IPS-NIHi11 (cell line): Measurements from ENCODE around the gene MTUS2.
"Not testable (repeated sequence)": the region's sequence is repeated elsewhere in the genome, so short reads cannot be mapped to it uniquely, and the experiment has no call there.

ENCODE experiments used
- DNase-seq: peaks from one replicate; pipeline ENCODE4 v3.0.0; 2012; ENCODE audit warnings: mixed read lengths, low spot score

The MTUS2 gene

DNA sequence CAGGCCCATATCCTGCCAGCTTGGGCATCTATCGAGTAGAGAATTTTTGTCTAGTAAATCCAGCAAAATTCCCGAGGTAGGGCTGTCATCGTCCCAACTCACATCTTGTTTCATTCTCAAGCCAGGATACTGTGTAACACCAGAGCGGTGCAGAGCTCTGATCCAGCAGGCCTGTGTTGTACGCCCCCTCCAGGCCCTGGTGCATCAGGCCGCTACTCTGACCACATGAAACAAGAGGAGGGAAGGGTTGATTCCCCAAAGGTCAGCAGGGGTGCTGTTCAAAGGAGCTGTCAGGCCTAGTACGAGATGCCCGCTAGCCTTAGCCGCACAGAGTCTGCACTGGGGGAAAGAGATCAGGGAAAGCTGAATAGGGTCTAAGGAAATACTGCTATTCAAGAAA is 499.3 kb downstream of the MTUS2 start:
- peak; percentile 66 for DNase-seq

GRCh38 chr13:29323954-29324353 is 503.8 kb downstream of the MTUS2 start:
- no peak for DNase-seq

DNA sequence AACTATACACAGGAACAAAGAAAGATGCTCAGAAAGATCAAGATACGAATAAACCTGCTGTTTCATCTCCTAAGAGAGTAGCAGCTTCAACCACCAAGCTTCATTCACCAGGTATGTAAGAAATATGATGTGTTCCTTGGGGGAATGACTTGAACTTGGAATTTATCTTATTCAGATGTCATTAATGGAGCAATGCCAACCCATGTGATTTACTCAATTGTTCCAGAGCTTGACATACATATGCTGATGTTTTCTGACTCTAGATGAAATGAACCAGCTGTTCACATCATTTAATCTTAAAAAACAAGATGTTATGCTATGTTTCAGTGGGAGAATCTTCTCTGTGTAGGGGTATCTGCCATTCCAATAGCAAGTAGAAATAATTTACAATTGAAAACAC is 504.5 kb downstream of the MTUS2 start:
- no peak for DNase-seq

- no peak for DNase-seq
Observed at GRCh38 chr13:29328501-29328900, 508.4 kb downstream of the MTUS2 start.

GRCh38 chr13:29336356-29336755 is 516.2 kb downstream of the MTUS2 start:
- no peak for DNase-seq

DNA sequence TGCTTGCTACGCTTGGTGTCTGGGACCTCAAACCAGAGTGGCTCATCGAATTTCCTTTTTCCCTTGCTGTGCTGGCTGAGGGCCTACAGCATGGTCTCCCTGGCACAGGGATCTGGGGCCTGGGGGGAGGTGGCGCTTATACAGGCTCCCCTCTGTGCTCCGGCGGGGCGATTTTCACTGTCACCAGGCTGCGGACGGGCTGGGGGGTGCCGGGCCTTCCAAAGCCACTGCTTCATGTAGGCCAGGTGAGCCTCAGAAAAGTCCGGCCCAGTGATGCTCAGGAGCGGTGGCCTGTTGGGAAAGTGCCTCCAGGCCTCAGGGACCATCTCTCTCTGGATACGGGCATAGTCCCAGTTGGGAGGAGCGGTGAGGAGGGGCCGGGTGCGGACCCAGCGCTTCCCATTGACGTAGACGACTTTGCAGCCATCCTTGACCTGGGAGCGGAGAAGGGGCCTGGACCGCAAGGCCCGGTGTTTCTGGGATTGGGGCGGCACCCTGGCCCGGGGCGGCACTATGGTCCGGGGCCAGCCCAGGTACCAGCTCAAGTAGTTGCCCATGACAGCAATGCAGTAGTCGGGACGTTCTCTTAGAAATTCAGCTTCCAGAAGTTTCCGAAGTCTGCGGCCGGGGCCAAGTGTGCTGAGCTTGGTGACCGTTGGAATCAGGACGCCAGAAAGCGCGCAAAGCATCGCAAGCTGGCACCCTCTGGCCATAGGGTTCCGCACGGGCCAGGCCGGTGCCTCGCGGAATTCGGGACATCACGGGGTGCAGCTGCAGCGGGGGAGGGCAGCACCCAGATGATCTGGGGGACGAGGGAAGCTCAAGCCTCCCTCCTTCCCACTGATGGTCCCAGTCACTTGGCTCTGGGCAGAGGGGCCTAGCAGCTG is 519.5 kb downstream of the MTUS2 start:
- DNase-seq = no peak

GRCh38 chr13:29345860-29346582 is 525.9 kb downstream of the MTUS2 start:
- not testable (repeated sequence) for DNase-seq

DNA sequence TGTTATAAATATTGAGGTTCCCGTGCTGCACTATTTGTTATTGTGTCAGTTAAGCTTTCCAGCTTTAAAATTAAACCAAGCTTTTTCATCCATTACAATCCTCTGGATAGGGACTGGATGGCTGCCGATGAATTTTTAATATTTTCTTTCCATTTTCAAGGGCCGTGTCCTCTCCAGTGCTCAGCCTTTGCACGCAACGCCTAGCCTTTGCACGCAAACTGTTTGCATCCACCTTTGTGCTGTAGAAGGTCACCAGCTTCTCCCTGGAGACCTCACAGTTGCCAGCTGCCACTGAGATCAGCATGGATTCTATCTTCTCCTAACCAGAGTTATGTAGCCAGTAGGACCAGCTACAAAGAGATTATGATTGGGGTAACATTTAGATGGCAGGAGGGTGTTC is 534.9 kb downstream of the MTUS2 start:
- no peak for DNase-seq

DNA sequence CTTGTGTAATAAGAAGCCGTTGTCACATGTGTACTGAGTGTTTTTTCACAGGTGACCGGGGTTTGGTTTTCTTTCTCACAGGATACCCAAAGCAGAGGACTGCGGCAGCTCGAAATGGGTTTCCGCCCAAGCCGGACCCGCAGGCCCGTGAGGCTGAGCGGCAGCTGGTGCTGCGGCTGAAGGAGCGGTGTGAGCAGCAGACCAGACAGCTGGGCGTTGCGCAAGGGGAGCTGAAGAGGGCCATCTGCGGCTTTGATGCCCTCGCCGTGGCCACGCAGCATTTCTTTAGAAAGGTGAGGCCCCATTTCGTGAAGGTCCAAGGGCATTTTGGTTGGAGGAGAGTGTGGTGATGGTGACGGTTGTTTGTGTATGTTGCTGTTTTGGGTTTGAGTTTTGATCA is 539.0 kb downstream of the MTUS2 start:
- no peak for DNase-seq

GRCh38 chr13:29361716-29362115 is 541.6 kb downstream of the MTUS2 start:
- no peak for DNase-seq

DNA sequence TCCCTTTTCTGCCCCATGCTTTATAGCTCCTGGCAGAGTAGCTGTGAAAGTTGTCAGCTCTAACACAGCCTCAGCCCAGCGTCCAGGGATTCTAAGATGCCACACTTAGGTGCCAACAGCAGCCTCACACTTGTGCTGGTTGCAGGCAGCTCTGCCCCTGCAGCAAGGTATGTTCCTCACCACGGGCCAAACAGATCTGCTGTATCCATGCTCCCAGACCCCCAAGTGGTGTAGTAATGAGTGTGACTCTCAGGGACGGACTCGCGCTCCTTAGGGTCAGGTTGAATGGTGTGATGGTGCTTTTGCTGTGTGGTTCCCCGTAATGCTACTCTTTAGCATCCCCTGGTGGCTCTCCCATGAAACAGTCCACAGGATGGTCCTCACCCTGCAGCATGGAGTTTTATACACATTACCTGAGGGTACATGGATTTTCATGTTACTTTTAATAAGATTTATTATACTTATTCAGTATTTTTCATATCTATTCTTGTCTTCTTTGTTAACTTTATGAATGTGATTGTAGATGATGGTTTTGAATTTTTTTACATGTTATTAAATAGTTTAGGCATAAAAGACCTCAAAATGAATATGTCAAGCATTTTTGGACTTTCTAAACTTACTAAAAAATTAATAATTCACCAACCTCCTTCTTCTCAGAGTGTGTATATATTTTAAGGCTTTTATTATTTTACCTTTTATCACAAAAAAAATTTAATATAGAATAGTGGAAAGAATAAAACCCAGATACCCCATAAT is 542.9 kb downstream of the MTUS2 start:
- DNase-seq = peak; percentile 87

DNA sequence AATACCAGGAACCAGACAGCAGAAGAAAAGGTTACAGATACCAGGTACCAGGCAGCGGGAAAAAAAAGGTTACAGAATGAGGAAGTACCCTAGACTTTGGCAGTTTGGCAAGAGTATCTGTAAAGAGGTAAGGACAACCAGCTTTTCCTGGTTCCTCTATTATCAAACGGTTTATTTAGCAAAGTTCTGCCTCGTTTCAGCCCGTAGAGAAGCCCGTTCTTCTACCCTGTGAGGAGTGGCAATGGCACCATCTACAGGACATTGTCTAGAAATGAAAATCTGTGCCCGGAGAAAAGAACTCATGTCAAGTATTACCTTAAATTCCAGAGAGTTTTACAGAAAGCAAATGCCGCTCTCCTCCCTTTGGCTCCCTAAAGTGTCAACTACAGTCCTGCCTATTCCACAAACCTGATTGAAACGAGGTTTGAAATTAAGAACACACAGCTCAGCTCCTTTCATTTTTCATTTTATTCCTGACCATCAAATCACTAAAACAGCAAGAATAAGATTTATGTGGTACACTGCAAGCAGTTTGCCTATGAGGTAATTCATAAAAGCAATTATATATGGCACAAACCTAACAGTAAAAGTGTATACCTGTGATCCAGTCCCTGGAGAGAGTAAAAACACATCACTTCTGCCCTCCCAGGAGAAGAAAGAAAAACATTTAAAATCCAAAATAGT is 549.1 kb downstream of the MTUS2 start:
- DNase-seq = peak; percentile 32

- no peak for DNase-seq
Observed at GRCh38 chr13:29379281-29379680, 559.1 kb downstream of the MTUS2 start.

DNA sequence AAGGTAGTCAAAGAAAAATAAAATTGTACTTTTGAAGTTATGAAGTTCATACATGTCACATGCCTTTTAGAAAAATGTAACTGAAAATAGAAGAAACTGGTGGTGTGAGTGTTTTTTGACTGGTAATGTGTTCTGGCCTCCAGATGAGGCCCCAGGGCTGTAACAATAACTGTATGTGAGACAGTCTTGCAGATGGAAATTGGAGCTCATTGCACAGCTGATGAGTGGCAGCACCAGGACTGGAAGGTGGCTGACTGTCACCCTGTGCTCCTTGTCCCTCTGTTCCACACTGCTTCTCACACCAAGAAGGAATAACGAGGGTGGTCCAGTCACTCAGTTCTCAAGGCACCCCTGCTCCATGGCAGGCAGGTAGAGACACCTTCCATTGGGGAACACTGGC is 559.7 kb downstream of the MTUS2 start:
- no peak for DNase-seq

DNA sequence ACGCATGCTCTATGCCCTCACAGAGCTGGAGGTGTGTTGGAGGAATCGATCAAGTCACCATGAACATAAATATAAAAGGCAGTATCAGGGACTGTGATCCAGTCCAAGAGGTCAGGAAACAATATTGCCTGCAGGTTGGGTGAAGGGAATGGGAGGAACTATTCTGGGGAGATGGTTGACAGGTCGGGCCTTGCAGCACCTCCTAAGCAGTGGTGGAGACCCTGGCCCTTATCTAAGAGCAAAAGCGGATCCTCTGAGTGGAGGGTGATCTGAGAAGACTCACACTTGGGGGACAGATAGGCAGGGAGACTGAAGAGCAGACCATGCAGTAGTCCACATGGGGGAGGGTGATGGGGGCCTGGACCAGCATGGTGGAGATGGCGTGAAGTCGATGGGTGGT is 561.9 kb downstream of the MTUS2 start:
- no peak for DNase-seq

DNA sequence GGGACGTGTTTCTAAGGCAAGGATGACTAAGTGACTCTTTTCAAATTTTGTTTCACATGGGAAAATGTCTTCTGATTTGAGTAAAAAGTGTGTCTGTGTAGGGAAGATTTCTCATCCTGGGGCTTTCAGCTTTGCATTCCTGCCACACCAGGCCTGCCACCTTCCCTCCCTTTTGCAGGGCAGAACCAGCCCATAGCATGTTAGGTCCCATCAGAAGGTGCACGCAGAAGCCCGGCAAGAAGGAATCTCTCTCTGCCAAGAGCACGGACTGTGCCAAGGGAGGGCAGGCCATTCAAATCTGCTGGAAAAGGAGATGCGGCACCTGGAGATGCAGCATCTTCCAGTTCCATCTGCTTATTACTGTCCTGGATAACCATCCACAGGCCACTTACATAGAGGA is 563.3 kb downstream of the MTUS2 start:
- DNase-seq = no peak

DNA sequence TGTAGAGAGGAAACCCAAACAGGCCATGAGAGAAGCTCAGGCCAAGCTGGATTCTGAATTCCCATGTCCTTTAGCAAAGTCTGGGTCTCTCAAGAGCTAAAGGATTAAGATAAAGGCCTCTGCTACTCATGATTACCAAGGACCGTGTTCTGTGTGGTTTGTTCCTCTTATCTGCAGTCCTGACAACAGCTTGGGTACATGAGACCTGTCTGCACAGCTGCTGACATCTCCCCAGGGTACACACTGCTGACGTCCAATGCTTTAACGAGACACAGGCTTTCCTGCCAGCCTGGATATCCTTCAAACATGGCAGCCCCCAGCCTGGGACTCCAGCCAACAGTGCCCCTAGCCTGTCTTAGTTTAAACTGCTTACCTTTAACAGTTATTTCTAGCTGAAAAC is 564.3 kb downstream of the MTUS2 start:
- DNase-seq = no peak

- no peak for DNase-seq
Observed at GRCh38 chr13:29384871-29385270, 564.7 kb downstream of the MTUS2 start.

DNA sequence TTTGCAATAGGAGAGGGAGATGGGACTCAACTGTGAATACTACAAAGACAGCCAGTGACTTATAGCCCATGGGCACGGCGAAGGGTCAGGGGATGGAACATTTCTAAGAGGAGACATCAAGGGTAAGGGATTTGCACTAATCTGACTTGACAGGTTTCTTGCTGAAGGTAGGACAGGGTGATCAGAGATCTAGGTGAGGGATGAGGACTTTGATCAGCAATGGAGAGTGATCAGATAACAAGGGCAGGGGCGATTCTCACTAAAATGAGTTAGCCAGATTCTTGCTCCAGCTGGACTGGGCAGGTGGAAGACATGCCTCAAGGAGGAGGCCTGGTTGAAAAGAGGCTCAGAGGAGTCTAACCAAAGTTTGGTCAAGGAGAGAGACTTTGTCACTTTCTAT is 566.1 kb downstream of the MTUS2 start:
- no peak for DNase-seq

DNA sequence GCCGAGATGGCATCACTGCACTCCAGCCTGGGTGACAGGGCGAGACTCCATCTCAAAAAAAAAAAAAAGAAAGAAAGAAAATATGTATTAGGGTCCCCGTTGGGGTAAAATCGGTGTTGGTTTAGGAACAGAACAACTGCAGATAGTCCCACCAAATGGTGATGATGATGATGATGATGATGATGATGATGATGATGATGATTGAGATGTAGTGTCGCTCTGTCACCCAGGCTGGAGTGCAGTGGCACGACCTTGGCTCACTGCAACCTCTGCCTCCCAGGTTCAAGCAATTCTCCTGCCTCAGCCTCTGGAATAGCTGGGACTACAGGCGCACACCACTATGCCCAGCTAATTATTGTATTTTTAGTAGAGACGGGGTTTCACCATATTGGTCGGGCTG is 570.5 kb downstream of the MTUS2 start:
- DNase-seq = not testable (repeated sequence)

GRCh38 chr13:29396446-29396845 is 576.3 kb downstream of the MTUS2 start:
- DNase-seq = no peak

GRCh38 chr13:29397265-29397664 is 577.1 kb downstream of the MTUS2 start:
- no peak for DNase-seq
